HEK293T (cell line): ENCODE results near the gene FARP1.

Experiments
- CTCF ChIA-PET: fragments of 350-600 bp; formaldehyde crosslinking; extraction: SDS; loops from one replicate; lab custom pipeline; 2021; ENCODE audit warnings: antibody characterized with exemption, inconsistent platforms; lab: Yijun Ruan, JAX
- POLR2A ChIA-PET: fragments of 350-600 bp; formaldehyde crosslinking; extraction: SDS; loops from one replicate; lab custom pipeline; 2020; ENCODE audit warnings: antibody characterized with exemption, inconsistent platforms; lab: Yijun Ruan, JAX
- DNase-seq: peaks from one replicate; pipeline ENCODE4 v3.0.0; 2012; ENCODE audit warnings: mixed read lengths; ENCODE audit errors: extremely low spot score
- ARNT ChIP-seq: fragments of 450-650 bp; IDR thresholded peaks from 2 replicates; pipeline ENCODE4 v1.6.1; 2017; ENCODE audit warnings: mild to moderate bottlenecking
- BHLHE40 ChIP-seq: fragments of 450-650 bp; IDR thresholded peaks from 2 replicates; pipeline ENCODE4 v1.6.1; 2016; ENCODE audit warnings: mild to moderate bottlenecking, moderate library complexity, borderline replicate concordance
- CTBP1 ChIP-seq: fragments of 450-650 bp; IDR thresholded peaks from 2 replicates; pipeline ENCODE4 v1.6.1; 2016; ENCODE audit warnings: borderline replicate concordance
- ELF4 ChIP-seq: fragments of 450-650 bp; IDR thresholded peaks from 2 replicates; pipeline ENCODE4 v1.6.1; 2017; ENCODE audit warnings: antibody characterized with exemption
- FOXA1 ChIP-seq: fragments of 450-650 bp; IDR thresholded peaks from 2 replicates; pipeline ENCODE4 v1.6.1; 2016; ENCODE audit warnings: mild to moderate bottlenecking
- FOXK2 ChIP-seq: fragments of 450-650 bp; IDR thresholded peaks from 2 replicates; pipeline ENCODE4 v1.6.1; 2016; ENCODE audit warnings: mild to moderate bottlenecking
- FOXM1 ChIP-seq: fragments of 450-650 bp; IDR thresholded peaks from 2 replicates; pipeline ENCODE4 v1.6.1; 2017; ENCODE audit warnings: mild to moderate bottlenecking, borderline replicate concordance
- HDGF ChIP-seq: fragments of 450-650 bp; IDR thresholded peaks from 2 replicates; pipeline ENCODE4 v1.6.1; 2017; ENCODE audit warnings: antibody characterized with exemption, borderline replicate concordance
- L3MBTL2 ChIP-seq: fragments of 450-650 bp; conservative IDR thresholded peaks from 2 replicates; pipeline ENCODE4 v1.6.1; 2016; ENCODE audit warnings: mild to moderate bottlenecking
- LEF1 ChIP-seq: fragments of 450-650 bp; IDR thresholded peaks from 2 replicates; pipeline ENCODE4 v1.6.1; 2017; ENCODE audit warnings: mild to moderate bottlenecking, borderline replicate concordance
- NFRKB ChIP-seq: fragments of 450-650 bp; IDR thresholded peaks from 2 replicates; pipeline ENCODE4 v1.6.1; 2016; ENCODE audit warnings: mild to moderate bottlenecking, moderate library complexity
- SP1 ChIP-seq: fragments of 450-650 bp; IDR thresholded peaks from 2 replicates; pipeline ENCODE4 v1.6.1; 2017
- SUZ12 ChIP-seq: fragments of 450-650 bp; IDR thresholded peaks from 2 replicates; pipeline ENCODE4 v1.6.1; 2016; ENCODE audit warnings: mild to moderate bottlenecking
- TARDBP ChIP-seq: fragments of 450-650 bp; IDR thresholded peaks from 2 replicates; pipeline ENCODE4 v1.6.1; 2016
- ZNF384 ChIP-seq: fragments of 450-650 bp; IDR thresholded peaks from 2 replicates; pipeline ENCODE4 v1.6.1; 2016
- TF ChIP-seq, protein P1 (sequence below): fragments of 450-650 bp; IDR thresholded peaks from 2 replicates; pipeline ENCODE4 v1.6.1; 2016

The FARP1 gene

GRCh38 chr13:98389319-98389718, 246.4 kb downstream of the FARP1 start:
- POLR2A ChIA-PET: no interaction called here
- CTCF ChIA-PET: no interaction called here
- TF ChIP-seq ZNF384: no peak
- TF ChIP-seq, protein P1, sequence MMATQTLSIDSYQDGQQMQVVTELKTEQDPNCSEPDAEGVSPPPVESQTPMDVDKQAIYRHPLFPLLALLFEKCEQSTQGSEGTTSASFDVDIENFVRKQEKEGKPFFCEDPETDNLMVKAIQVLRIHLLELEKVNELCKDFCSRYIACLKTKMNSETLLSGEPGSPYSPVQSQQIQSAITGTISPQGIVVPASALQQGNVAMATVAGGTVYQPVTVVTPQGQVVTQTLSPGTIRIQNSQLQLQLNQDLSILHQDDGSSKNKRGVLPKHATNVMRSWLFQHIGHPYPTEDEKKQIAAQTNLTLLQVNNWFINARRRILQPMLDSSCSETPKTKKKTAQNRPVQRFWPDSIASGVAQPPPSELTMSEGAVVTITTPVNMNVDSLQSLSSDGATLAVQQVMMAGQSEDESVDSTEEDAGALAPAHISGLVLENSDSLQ: no peak
- TF ChIP-seq ARNT: no peak
- TF ChIP-seq BHLHE40: no peak
- TF ChIP-seq L3MBTL2: no peak
- TF ChIP-seq FOXK2: no peak
- TF ChIP-seq SP1: no peak
- TF ChIP-seq LEF1: no peak
- TF ChIP-seq FOXM1: no peak
- no peak for TF ChIP-seq ELF4
- no peak for TF ChIP-seq TARDBP
- no peak for TF ChIP-seq HDGF
- TF ChIP-seq FOXA1: no peak
- no peak for TF ChIP-seq CTBP1
- TF ChIP-seq NFRKB: no peak
- DNase-seq: no peak

GRCh38 chr13:98390086-98390715, 247.3 kb downstream of the FARP1 start:
- DNase-seq: no peak
- TF ChIP-seq, protein P1: no peak
- TF ChIP-seq NFRKB (no peak), FOXA1 (no peak), TARDBP (no peak), FOXK2 (no peak)
- POLR2A ChIA-PET: no interaction called here
- CTCF ChIA-PET: no interaction called here

GRCh38 chr13:98393873-98394272, 251.0 kb downstream of the FARP1 start:
- ChIA-PET POLR2A (no interaction called here), CTCF (no interaction called here)
- no peak for TF ChIP-seq CTBP1
- DNase-seq: no peak

DNA sequence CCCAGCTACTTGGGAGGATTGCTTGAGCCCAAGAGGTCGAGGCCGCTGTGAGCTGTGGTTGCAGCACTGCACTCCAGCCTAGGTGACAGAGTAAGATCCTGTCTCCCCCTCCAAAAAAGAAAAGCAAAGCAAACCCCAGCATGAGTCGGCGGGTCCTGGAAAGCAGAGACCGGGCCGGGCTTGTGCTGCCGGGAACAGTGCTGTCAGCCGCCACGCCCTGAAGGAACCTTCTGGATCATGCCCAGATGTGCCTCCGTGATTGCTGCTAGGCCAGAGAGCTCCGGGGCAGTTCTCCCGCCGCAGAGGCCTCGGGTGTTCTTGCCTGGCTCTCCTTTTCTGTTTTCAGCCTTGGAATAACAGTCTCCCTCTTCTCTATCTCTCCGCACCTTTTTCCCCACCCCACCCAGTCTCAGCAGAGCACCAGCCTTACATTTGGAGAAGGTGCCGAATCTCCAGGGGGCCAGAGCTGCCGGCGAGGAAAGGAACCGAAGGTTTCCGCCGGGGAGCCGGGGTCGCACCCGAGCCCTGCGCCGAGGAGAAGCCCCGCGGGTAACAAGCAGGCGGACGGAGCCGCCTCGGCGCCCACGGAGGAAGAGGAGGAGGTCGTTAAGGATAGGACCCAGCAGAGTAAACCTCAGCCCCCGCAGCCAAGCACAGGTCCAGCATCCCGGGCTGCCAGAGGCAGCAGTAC, 252.1 kb downstream of the FARP1 start:
- TF ChIP-seq SUZ12 (no peak), TARDBP (no peak), ZNF384 (no peak)
- DNase-seq: no peak
- CTCF ChIA-PET: no interaction called here
- POLR2A ChIA-PET: no interaction called here

DNA sequence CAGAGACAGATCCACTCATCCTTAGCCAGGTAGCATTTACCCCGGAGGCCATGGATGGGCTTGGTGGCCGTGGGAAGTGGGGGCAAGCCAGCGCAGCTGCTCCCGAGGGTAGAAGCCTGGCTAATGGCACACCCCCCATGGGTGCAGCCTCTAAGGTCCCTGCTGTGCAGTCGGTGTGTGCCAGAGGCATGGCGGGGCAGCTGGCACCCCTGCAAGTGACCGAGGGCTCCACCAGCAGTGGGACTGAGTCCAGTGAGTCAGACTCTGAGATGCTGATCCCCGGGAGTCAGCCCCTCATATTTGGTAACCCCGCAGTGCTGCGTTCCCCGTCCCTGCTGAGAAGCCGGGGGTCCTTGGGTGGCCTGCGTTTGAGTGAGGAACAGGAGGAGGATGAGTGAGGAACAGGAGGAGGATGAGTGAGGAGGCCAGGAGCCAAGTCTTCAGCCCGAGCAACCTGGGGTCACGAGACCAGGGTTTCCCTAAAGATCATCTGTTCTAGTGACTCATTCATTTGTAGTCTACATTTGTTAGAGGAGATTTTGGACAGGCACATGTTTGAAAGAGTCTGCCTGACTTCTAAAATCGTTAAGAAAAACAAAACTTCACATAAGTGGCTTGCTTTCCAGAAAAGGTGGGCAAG, 253.3 kb downstream of the FARP1 start:
- no peak for DNase-seq
- ChIA-PET POLR2A (no interaction called here), CTCF (no interaction called here)
- TF ChIP-seq FOXM1 (no peak), SUZ12 (no peak), ELF4 (no peak), TARDBP (no peak), FOXK2 (no peak), FOXA1 (no peak), BHLHE40 (no peak), ARNT (no peak), CTBP1 (no peak), LEF1 (no peak), NFRKB (no peak), L3MBTL2 (no peak)

GRCh38 chr13:98397221-98397620, 254.3 kb downstream of the FARP1 start:
- TF ChIP-seq TARDBP (no peak), LEF1 (no peak), ARNT (no peak), L3MBTL2 (no peak), BHLHE40 (no peak), ELF4 (no peak), FOXK2 (no peak), SUZ12 (no peak), SP1 (no peak)
- TF ChIP-seq, protein P1: no peak
- CTCF ChIA-PET: no interaction called here
- no peak for DNase-seq
- POLR2A ChIA-PET: no interaction called here

GRCh38 chr13:98397861-98398260, 255.0 kb downstream of the FARP1 start:
- POLR2A ChIA-PET: no interaction called here
- CTCF ChIA-PET: no interaction called here

More at GRCh38 chr13:98397861-98398260, 255.0 kb downstream of the FARP1 start:
- DNase-seq: no peak
- TF ChIP-seq L3MBTL2: no peak
